H1 (cell line): ENCODE results near the gene ARGLU1. TPM values are rescaled to one million over a fixed set of nuclear protein-coding genes. Genes with fewer than 3 reads are reported as not detected.

Source experiments
- CTCF ChIA-PET: fragments of 300-600 bp; sonication (Branson Sonifier 250); formaldehyde crosslinking; loops from one replicate; lab custom pipeline; 2021; ENCODE audit not compliant: partially characterized antibody; lab: Charles Lee
- POLR2A ChIA-PET: fragments of 300-600 bp; sonication (Branson Sonifier 250); formaldehyde crosslinking; loops from one replicate; lab custom pipeline; 2021; ENCODE audit warnings: inconsistent platforms; ENCODE audit not compliant: partially characterized antibody; lab: Charles Lee
- DNase-seq, 2 experiments: peaks; one replicate each; pipeline versions ENCODE4 v3.0.0 to v3.0.0-alpha.2; 2010 to 2022; ENCODE audit warnings: low spot score in 2 of 2, low read depth in 1 of 2, mixed read lengths in 1 of 2
- FAIRE-seq: peaks from 2 replicates; lab custom pipeline; 2011; peaks lifted over from hg19 to GRCh38; lab: Jason Lieb, UNC
- H2AFZ ChIP-seq: 2 replicates; pipeline ENCODE4 v1.8.1; 2012; ENCODE audit warnings: low read length, inconsistent platforms
- H2AK5ac ChIP-seq: 2 replicates; pipeline ENCODE4 v1.6.1; 2013; ENCODE audit warnings: low read depth, low read length
- H2BK120ac ChIP-seq: replicated peaks from 2 replicates; pipeline ENCODE3; 2013; ENCODE audit warnings: low read depth, low read length, inconsistent platforms
- H2BK12ac ChIP-seq: 2 replicates; pipeline ENCODE4 v1.6.1; 2013; ENCODE audit warnings: low read depth, low read length
- H2BK15ac ChIP-seq: 2 replicates; pipeline ENCODE4 v1.6.1; 2013; ENCODE audit warnings: low read length
- H2BK20ac ChIP-seq: 2 replicates; pipeline ENCODE4 v1.6.1; 2013; ENCODE audit warnings: low read length
- H2BK5ac ChIP-seq: 2 replicates; pipeline ENCODE4 v1.6.1; 2013; ENCODE audit warnings: low read depth, low read length
- H3K14ac ChIP-seq: 2 replicates; pipeline ENCODE4 v1.6.1; 2013; ENCODE audit warnings: inconsistent platforms; ENCODE audit not compliant: insufficient read length
- H3K18ac ChIP-seq: 2 replicates; pipeline ENCODE4 v1.6.1; 2013; ENCODE audit warnings: low read length; ENCODE audit errors: extremely low read depth
- H3K23ac ChIP-seq: 2 replicates; pipeline ENCODE4 v1.6.1; 2013; ENCODE audit warnings: inconsistent platforms; ENCODE audit not compliant: insufficient read length
- H3K23me2 ChIP-seq: 2 replicates; pipeline ENCODE4 v1.6.1; 2013; ENCODE audit warnings: low read depth, low read length
- H3K27ac ChIP-seq: 2 replicates; pipeline ENCODE4 v1.6.1; 2011; ENCODE audit warnings: low read depth, low read length, inconsistent platforms
- H3K27me3 ChIP-seq, 4 experiments: replicated peaks in 1 of 4; 1 replicate in 1 of 4; 2 replicates in 3 of 4; pipeline versions ENCODE4 v1.6.1 to v1.8.1; 2011 to 2013; ENCODE audit warnings: low read length in 3 of 4, mild to moderate bottlenecking in 3 of 4, inconsistent platforms in 2 of 4, mixed read lengths in 2 of 4, moderate library complexity in 1 of 4; ENCODE audit not compliant: control insufficient read depth in 3 of 4, insufficient read depth in 3 of 4; ENCODE audit errors: extremely low read depth in 1 of 4
- H3K36me3 ChIP-seq, 4 experiments: 2 replicates each; pipeline versions ENCODE4 v1.6.1 to v1.8.1; 2011 to 2013; ENCODE audit warnings: mild to moderate bottlenecking in 4 of 4, low read length in 3 of 4, moderate library complexity in 2 of 4, control low read depth in 1 of 4, inconsistent platforms in 1 of 4; ENCODE audit not compliant: insufficient read depth in 4 of 4, control insufficient read depth in 2 of 4
- H3K4ac ChIP-seq: replicated peaks from 2 replicates; pipeline ENCODE3; 2013; ENCODE audit warnings: low read length, low read depth, mixed read lengths, inconsistent platforms; ENCODE audit not compliant: insufficient read length
- H3K4me1 ChIP-seq, 4 experiments: replicated peaks in 1 of 4; 1 replicate in 1 of 4; 2 replicates in 3 of 4; pipeline versions ENCODE4 v1.6.1 to v1.8.1; 2011 to 2013; ENCODE audit warnings: low read length in 3 of 4, inconsistent platforms in 2 of 4, mixed read lengths in 1 of 4; ENCODE audit not compliant: insufficient read depth in 4 of 4, control insufficient read depth in 3 of 4
- H3K4me2 ChIP-seq, 2 experiments: 2 replicates each; pipeline versions ENCODE4 v1.6.1 to v1.8.1; 2011 to 2013; ENCODE audit warnings: low read depth in 2 of 2, low read length in 2 of 2, control low read depth in 1 of 2, inconsistent platforms in 1 of 2, mild to moderate bottlenecking in 1 of 2; ENCODE audit not compliant: insufficient read depth in 1 of 2
- H3K4me3 ChIP-seq, 4 experiments: fragments of 200-600, 300-600 bp in 1 of 4; sonication (generic), shearing (Covaris generic), sonication (Bioruptor Twin) in 1 of 4; 2 replicates each; pipeline versions ENCODE4 v1.5.1 to v1.8.1; 2011 to 2016; ENCODE audit warnings: low read length in 4 of 4, low read depth in 3 of 4, control low read depth in 2 of 4, inconsistent platforms in 2 of 4, mild to moderate bottlenecking in 2 of 4, mixed read lengths in 1 of 4, moderate library complexity in 1 of 4; ENCODE audit not compliant: insufficient read depth in 2 of 4; ENCODE audit errors: extremely low read depth in 1 of 4
- H3K56ac ChIP-seq: replicated peaks from 2 replicates; pipeline ENCODE3; 2013; ENCODE audit warnings: low read depth, mild to moderate bottlenecking, mixed read lengths, low read length, inconsistent platforms; ENCODE audit not compliant: insufficient read length
- H3K79me1 ChIP-seq: 2 replicates; pipeline ENCODE4 v1.6.1; 2013; ENCODE audit warnings: low read depth, low read length, control low read depth
- H3K79me2 ChIP-seq, 2 experiments: 2 replicates each; pipeline versions ENCODE4 v1.6.1 to v1.8.1; 2012 to 2013; ENCODE audit warnings: low read length in 2 of 2, mild to moderate bottlenecking in 2 of 2, inconsistent platforms in 1 of 2; ENCODE audit not compliant: insufficient read depth in 2 of 2, control insufficient read depth in 1 of 2
- H3K9ac ChIP-seq, 4 experiments: replicated peaks in 1 of 4; 1 replicate in 1 of 4; 2 replicates in 3 of 4; pipeline versions ENCODE4 v1.6.1 to v1.8.1; 2011 to 2013; ENCODE audit warnings: low read depth in 3 of 4, low read length in 3 of 4, control low read depth in 2 of 4, mild to moderate bottlenecking in 2 of 4, moderate library complexity in 2 of 4, inconsistent platforms in 1 of 4; ENCODE audit errors: extremely low read depth in 1 of 4
- H3K9me3 ChIP-seq, 2 experiments: 2 replicates each; pipeline versions ENCODE4 v1.6.1 to v1.8.1; 2012 to 2013; ENCODE audit warnings: mild to moderate bottlenecking in 2 of 2, moderate library complexity in 2 of 2, control low read depth in 1 of 2, inconsistent platforms in 1 of 2, low read depth in 1 of 2, low read length in 1 of 2, mixed read lengths in 1 of 2; ENCODE audit not compliant: insufficient read depth in 2 of 2
- H4K20me1 ChIP-seq, 2 experiments: replicated peaks in 1 of 2; 2 replicates each; pipeline versions ENCODE3 to v1.8.1; 2011 to 2013; ENCODE audit warnings: inconsistent platforms in 2 of 2, low read length in 2 of 2, mild to moderate bottlenecking in 1 of 2; ENCODE audit not compliant: insufficient read depth in 2 of 2, control insufficient read depth in 1 of 2
- H4K5ac ChIP-seq: 2 replicates; pipeline ENCODE4 v1.6.1; 2013; ENCODE audit warnings: low read length, low read depth, mixed read lengths, inconsistent platforms; ENCODE audit not compliant: insufficient read length
- H4K8ac ChIP-seq: 2 replicates; pipeline ENCODE4 v1.8.0; 2013; ENCODE audit warnings: mild to moderate bottlenecking, moderate library complexity, low read length, inconsistent platforms; ENCODE audit not compliant: insufficient read depth; ENCODE audit errors: extremely low read depth
- H4K91ac ChIP-seq: replicated peaks from 2 replicates; pipeline ENCODE3; 2013; ENCODE audit warnings: low read length, mixed read lengths, inconsistent platforms; ENCODE audit not compliant: insufficient read length
- CREB1 ChIP-seq: IDR thresholded peaks from 2 replicates; pipeline ENCODE4 v1.6.1; 2012; ENCODE audit warnings: inconsistent platforms
- EZH2 ChIP-seq: fragments of 200-600 bp; sonication (generic); IDR thresholded peaks from 2 replicates; pipeline ENCODE4 v1.7.1; 2012; ENCODE audit warnings: low read depth, mild to moderate bottlenecking, moderate library complexity, low read length, inconsistent platforms; ENCODE audit not compliant: severe bottlenecking
- GABPA ChIP-seq: IDR thresholded peaks from 2 replicates; pipeline ENCODE4 v1.6.1; 2011; ENCODE audit warnings: mild to moderate bottlenecking, low read length, moderate library complexity, borderline replicate concordance; ENCODE audit not compliant: insufficient read depth
- HDAC6 ChIP-seq: IDR thresholded peaks from one replicate; pipeline ENCODE4 v1.7.1; 2012; ENCODE audit warnings: low read depth, mild to moderate bottlenecking, inconsistent platforms, low read length, moderate library complexity
- JUN ChIP-seq: IDR thresholded peaks from 2 replicates; pipeline ENCODE4 v1.6.1; 2011; ENCODE audit warnings: low read depth, mild to moderate bottlenecking, improper control_type of control experiment, low read length
- KDM1A ChIP-seq: fragments of 200-600, 300-600 bp; sonication (generic); IDR thresholded peaks from 2 replicates; pipeline ENCODE4 v1.7.1; 2016; ENCODE audit warnings: mild to moderate bottlenecking, low read length, borderline replicate concordance
- POLR2A ChIP-seq, 2 experiments: IDR thresholded peaks; 1 replicate in 1 of 2; 2 replicates in 1 of 2; pipeline ENCODE4 v1.6.1; 2011; ENCODE audit warnings: low read depth in 2 of 2, low read length in 2 of 2, mild to moderate bottlenecking in 2 of 2; ENCODE audit errors: control extremely low read depth in 1 of 2
- SP2 ChIP-seq: IDR thresholded peaks from 2 replicates; pipeline ENCODE4 v1.6.1; 2012; ENCODE audit warnings: mild to moderate bottlenecking, low read length, inconsistent platforms
- SRF ChIP-seq: IDR thresholded peaks from 2 replicates; pipeline ENCODE4 v1.6.1; 2011; ENCODE audit warnings: mild to moderate bottlenecking, low read depth, low read length, moderate library complexity
- ZNF274 ChIP-seq: IDR thresholded peaks from 2 replicates; pipeline ENCODE4 v1.7.0; 2012; ENCODE audit warnings: low read length, borderline replicate concordance; ENCODE audit errors: extremely low read depth
- WGBS, 2 experiments: shearing (Covaris generic) in 1 of 2; methylation state at CpG; one replicate each; pipeline versions ENCODE4 v1.1.6 to v1.1.7; 2013 to 2015; ENCODE audit warnings: low lambda C conversion rate in 2 of 2, mixed read lengths in 2 of 2, inconsistent platforms in 1 of 2, low coverage in 1 of 2, missing lambda C conversion rate in 1 of 2; ENCODE audit not compliant: insufficient replicate concordance in 2 of 2, insufficient coverage in 1 of 2, insufficient read length in 1 of 2; ENCODE audit errors: extremely low coverage in 1 of 2, missing lambda C conversion rate in 1 of 2; 5-methylcytosine and 5-hydroxymethylcytosine counted together
- polyA plus RNA-seq, 7 experiments: library from polyadenylated mRNA; depleted of rRNA in 3 of 7; stranded (reverse) in 5 of 7; unstranded in 2 of 7; fragments of >200 nt in 5 of 7; fragments of 200-250 nt in 2 of 7; gene quantifications; 1 replicate in 5 of 7; 2 replicates in 1 of 7; 4 replicates in 1 of 7; pipeline versions ENCODE4 v1.2.1 to v1.2.3, GENCODE V29; 2011 to 2013; ENCODE audit warnings: missing spikeins in 2 of 7, mixed read lengths in 2 of 7
- total RNA-seq: library from RNA; stranded (reverse); fragmentation: NEBNext Ultra II Directional; extraction: Animal tissue kit (Norgen Biotek cat#: 25700); gene quantifications from 2 replicates; pipeline ENCODE4 v1.2.1, GENCODE V29; 2021
- TF ChIP-seq, protein P1 (sequence below): IDR thresholded peaks from 2 replicates; pipeline ENCODE4 v1.6.1; 2012; ENCODE audit warnings: inconsistent platforms
- TF ChIP-seq, protein P2 (sequence below): IDR thresholded peaks from 2 replicates; pipeline ENCODE4 v1.6.1; 2012; ENCODE audit warnings: low read length, inconsistent platforms

The ARGLU1 gene
- total and polyA plus RNA-seq, 2 of the 8 experiments (the other 6 are each of a cell fraction or from before 2014, with no cell fraction given): 47.8 to 84.9 TPM

- TF ChIP-seq CREB1 (no peak), SRF (no peak), GABPA (no peak), JUN (no peak), EZH2 (no peak), KDM1A (no peak), SP2 (no peak), ZNF274 (no peak), POLR2A (IDR thresholded peaks at IDR 0.05; ENCODE audit: control extremely low read depth in 1 of 2, low read depth in 2 of 2, low read length in 2 of 2) (no peak), HDAC6 (no peak)
- TF ChIP-seq, protein P1, sequence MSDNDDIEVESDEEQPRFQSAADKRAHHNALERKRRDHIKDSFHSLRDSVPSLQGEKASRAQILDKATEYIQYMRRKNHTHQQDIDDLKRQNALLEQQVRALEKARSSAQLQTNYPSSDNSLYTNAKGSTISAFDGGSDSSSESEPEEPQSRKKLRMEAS: no peak
- TF ChIP-seq, protein P2, sequence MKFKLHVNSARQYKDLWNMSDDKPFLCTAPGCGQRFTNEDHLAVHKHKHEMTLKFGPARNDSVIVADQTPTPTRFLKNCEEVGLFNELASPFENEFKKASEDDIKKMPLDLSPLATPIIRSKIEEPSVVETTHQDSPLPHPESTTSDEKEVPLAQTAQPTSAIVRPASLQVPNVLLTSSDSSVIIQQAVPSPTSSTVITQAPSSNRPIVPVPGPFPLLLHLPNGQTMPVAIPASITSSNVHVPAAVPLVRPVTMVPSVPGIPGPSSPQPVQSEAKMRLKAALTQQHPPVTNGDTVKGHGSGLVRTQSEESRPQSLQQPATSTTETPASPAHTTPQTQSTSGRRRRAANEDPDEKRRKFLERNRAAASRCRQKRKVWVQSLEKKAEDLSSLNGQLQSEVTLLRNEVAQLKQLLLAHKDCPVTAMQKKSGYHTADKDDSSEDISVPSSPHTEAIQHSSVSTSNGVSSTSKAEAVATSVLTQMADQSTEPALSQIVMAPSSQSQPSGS: no peak
- Histone ChIP-seq H3K36me3 (no peaks in the 10 kb centered on the region), H2BK15ac (no peak overlapping the region), H3K79me1 (no peaks in the 10 kb centered on the region; the same call in 1 of the 2 replicates), H3K9me3 (no peaks in the 10 kb centered on the region), H3K18ac (no peak overlapping the region), H3K4me1 (peaks cover 8 to 28% (median 16%) of the 10 kb centered on the region in 4 experiments; a peak in 6 of 7 replicates), H3K23me2 (no peaks in the 10 kb centered on the region), H4K20me1 (peaks cover 0 to 16% of the 10 kb centered on the region in 2 experiments), H3K27ac (no peak overlapping the region), H2AK5ac (no peak overlapping the region), H3K79me2 (peaks cover 0 to 75% of the 10 kb centered on the region in 2 experiments; a peak in 2 of 4 replicates), H2BK12ac (no peak overlapping the region), H3K4me3 (no peak overlapping the region), H3K4me2 (no peak overlapping the region), H3K9ac (no peak overlapping the region), H3K14ac (no peak overlapping the region), H4K5ac (no peak overlapping the region), H2BK5ac (no peak overlapping the region), H4K8ac (no peak overlapping the region), H2BK120ac (no peak overlapping the region), H3K23ac (no peak overlapping the region), H2AFZ (no peak overlapping the region), H3K27me3 (no peaks in the 10 kb centered on the region), H2BK20ac (no peak overlapping the region), H3K4ac (no peak overlapping the region), H4K91ac (no peak overlapping the region), H3K56ac (no peak overlapping the region)
- ChIA-PET CTCF (interaction anchor here (2.2 kb wide), 1 partner anchor 12 kb away, joined by 5 read pairs; the partner anchor contains the start of gene EFNB2), POLR2A (no interaction called here)
- DNase-seq (no peak), FAIRE-seq (no peak)
- 86% methylated on average over 2 of the region's 2 CpGs; no CpG with 5 or more reads in 1 of the 2 experiments for WGBS, 2 experiments
Measured at GRCh38 chr13:106524108-106524507, 43.8 kb downstream of the ARGLU1 start.
